Testis (tissue), 3 donors: Measurements from ENCODE around the gene XKR7. TPM values are rescaled to one million over a fixed set of nuclear protein-coding genes. Genes with fewer than 3 reads are reported as not detected.

ENCODE experiments used
- DNase-seq: peaks from one replicate; pipeline ENCODE4 v3.0.0-alpha.2; 2019
- H3K27ac ChIP-seq, 2 donors: fragments of 200-600 bp; sonication (generic); one replicate each; pipeline ENCODE4 v1.5.1; 2019
- H3K27me3 ChIP-seq: fragments of 200-600 bp; sonication (generic); one replicate; pipeline ENCODE4 v1.5.1; 2019
- H3K36me3 ChIP-seq: fragments of 200-600 bp; sonication (generic); one replicate; pipeline ENCODE4 v1.5.1; 2017; ENCODE audit warnings: low read depth; ENCODE audit errors: missing control alignments
- H3K4me1 ChIP-seq: fragments of 200-600 bp; sonication (generic); one replicate; pipeline ENCODE4 v1.5.1; 2019
- H3K4me3 ChIP-seq, 2 donors: fragments of 200-600 bp; sonication (generic); one replicate each; pipeline ENCODE4 v1.5.1; 2017 to 2019
- H3K9me3 ChIP-seq: fragments of 200-600 bp; sonication (generic); one replicate; pipeline ENCODE4 v1.5.1; 2017
- CTCF ChIP-seq, 3 experiments: fragments of 450-650 bp in 2 of 3; fragments of 200-600 bp in 1 of 3; sonication (generic) in 1 of 3; IDR thresholded peaks; one replicate each; pipeline ENCODE4 v1.5.1; 2016 to 2019; ENCODE audit warnings: antibody characterized with exemption in 3 of 3, mild to moderate bottlenecking in 2 of 3, moderate library complexity in 1 of 3
- POLR2A ChIP-seq: fragments of 450-650 bp; IDR thresholded peaks from one replicate; pipeline ENCODE4 v1.6.1; 2017; ENCODE audit warnings: antibody characterized with exemption, mild to moderate bottlenecking, moderate library complexity
- whole genome bisulfite sequencing, 2 donors: methylation state at CpG; one replicate each; pipeline ENCODE4 v1.1.5; 2018; 5-methylcytosine and 5-hydroxymethylcytosine counted together
- intact Hi-C: fragments of 100-400 bp; cut with DNase I; formaldehyde crosslinking; loops from one replicate; pipeline ENCODE4 v1.15.1; 2023; ENCODE audit warnings: low total_unique reads
- polyA plus RNA-seq: library from polyadenylated mRNA; stranded (reverse); fragments of 350-450 nt; fragmentation: Illumina TruSeq; extraction: RNeasy Lipid Tissue Mini Kit (QIAGEN cat#74804); gene quantifications from one replicate; pipeline ENCODE4 v1.2.3, GENCODE V29; 2014; ENCODE audit warnings: low read depth, low replicate concordance; ENCODE audit not compliant: insufficient read depth
- total RNA-seq, 2 donors: library from RNA; depleted of rRNA; stranded (reverse); fragments of >200 nt; gene quantifications; one replicate each; pipeline ENCODE4 v1.2.3, GENCODE V29; 2016

Gene XKR7
- total and polyA plus RNA-seq, 3 donors from 2014 or later, result 0.25 to 0.96 (median 0.39) TPM

- no peaks in the 10 kb centered on the region for H3K27me3 ChIP-seq
- 1 to 5% methylated on average over 9 to 41 of the region's 57 CpGs for WGBS, 2 donors
- no peaks in the 10 kb centered on the region for H3K9me3 ChIP-seq
- DNase-seq, result peak; percentile 83
- no peak overlapping the region for H3K27ac ChIP-seq
- H3K36me3 ChIP-seq, result no peaks in the 10 kb centered on the region
- H3K4me1 ChIP-seq, result no peaks in the 10 kb centered on the region
- intact Hi-C loops, result no loop called here
- TF ChIP-seq POLR2A, result no peak
- TF ChIP-seq CTCF (IDR thresholded peaks at IDR 0.05), result no peak
- peak overlapping the region; percentile 21 to 48 for H3K4me3 ChIP-seq
These were observed 558 bp downstream of the XKR7 start for GRCh38 chr20:31968291-31969126.

DNA sequence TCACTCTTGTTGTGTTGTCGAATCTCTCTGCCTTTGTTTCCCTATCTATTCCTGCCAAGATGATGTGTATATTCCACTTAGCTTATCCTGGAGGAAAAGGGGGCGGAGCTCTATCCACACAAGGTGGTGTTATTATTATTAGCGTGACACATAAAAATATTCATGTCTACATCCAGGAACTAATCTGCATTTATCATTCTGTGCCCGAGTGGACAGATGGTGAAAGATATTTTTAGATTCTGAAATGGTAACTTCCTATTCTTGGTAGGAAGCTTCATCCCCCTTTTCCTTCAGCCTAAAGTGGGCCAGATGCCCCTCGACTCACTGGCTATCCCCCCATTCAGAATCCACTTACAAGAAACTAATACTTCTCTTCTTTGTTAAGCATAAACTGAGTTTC lies 2.0 kb downstream of the XKR7 start:
- no peak overlapping the region for H3K4me3 ChIP-seq
- no peak for DNase-seq
- no peaks in the 10 kb centered on the region for H3K27me3 ChIP-seq
- intact Hi-C loops, result no loop called here
- no peaks in the 10 kb centered on the region for H3K36me3 ChIP-seq
- 66 to 67% methylated on average over 5 of the region's 5 CpGs for WGBS, 2 donors
- no peaks in the 10 kb centered on the region for H3K9me3 ChIP-seq
- H3K27ac ChIP-seq, result no peak overlapping the region
- no peaks in the 10 kb centered on the region for H3K4me1 ChIP-seq
- TF ChIP-seq POLR2A (no peak), CTCF (IDR thresholded peaks at IDR 0.05) (no peak)

DNA sequence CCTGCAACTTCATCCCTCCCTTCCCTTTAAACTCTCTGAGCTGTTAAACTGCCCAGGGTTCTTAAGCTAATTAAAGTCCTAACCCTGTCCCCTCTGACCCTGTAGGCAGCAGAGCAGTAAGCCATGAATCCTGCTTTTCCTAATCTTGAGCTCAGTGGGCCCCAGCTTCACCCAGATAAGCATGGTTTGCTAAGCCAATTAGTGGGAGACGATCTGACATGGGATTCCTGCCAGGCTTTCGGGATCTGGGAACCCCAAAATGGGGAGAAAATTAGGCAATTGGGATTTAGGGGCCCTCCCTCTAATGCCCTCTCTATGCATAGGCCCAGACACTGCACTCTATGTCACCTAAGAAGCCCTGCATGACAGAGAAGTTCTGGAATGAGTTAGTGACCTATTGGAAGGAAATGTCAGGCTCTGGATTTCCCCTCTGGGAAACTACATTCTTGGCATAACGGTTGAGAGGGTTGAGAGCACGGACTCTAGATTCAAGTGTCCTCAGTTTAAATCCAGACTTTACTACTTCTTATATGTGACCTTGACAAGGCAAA lies 4.6 kb downstream of the XKR7 start:
- Histone ChIP-seq H3K4me3 (no peak overlapping the region), H3K9me3 (no peaks in the 10 kb centered on the region), H3K27me3 (no peaks in the 10 kb centered on the region), H3K4me1 (no peaks in the 10 kb centered on the region), H3K36me3 (no peaks in the 10 kb centered on the region), H3K27ac (no peak overlapping the region)
- WGBS, 2 donors, result 39 to 51% methylated on average over 4 of the region's 4 CpGs
- DNase-seq, result no peak
- TF ChIP-seq POLR2A (no peak), CTCF (IDR thresholded peaks at IDR 0.05) (no peak)
- intact Hi-C loops, result no loop called here

DNA sequence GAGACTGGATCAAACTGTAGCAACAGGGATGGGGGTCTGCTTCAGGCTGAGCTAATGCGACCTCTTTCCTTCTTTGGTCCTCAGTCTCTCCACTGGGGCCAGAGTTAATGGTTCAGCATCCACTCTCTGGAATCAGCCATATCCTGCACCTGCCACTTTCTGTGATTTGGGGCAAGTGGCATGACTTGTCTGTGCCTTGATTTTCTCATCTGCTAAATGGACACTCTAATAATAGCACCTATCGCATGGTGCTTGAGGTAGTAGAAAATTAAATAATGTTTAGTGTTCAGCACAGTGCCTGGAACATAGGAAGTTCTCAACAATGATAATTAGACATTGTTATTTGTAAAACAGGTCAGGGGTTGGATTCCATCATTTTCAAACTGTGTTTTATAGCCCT lies 6.3 kb downstream of the XKR7 start:
- H3K36me3 ChIP-seq, result no peaks in the 10 kb centered on the region
- WGBS, 2 donors, result 89 to 90% methylated on average over 2 of the region's 2 CpGs
- H3K27me3 ChIP-seq, result no peaks in the 10 kb centered on the region
- no peaks in the 10 kb centered on the region for H3K9me3 ChIP-seq
- no peak for DNase-seq
- no peak overlapping the region for H3K4me3 ChIP-seq
- intact Hi-C loops, result no loop called here
- no peak overlapping the region for H3K27ac ChIP-seq
- H3K4me1 ChIP-seq, result no peaks in the 10 kb centered on the region
- TF ChIP-seq POLR2A (no peak), CTCF (IDR thresholded peaks at IDR 0.05) (no peak)
